ENCODE results near the gene C6orf58. TPM values are rescaled to one million over a fixed set of nuclear protein-coding genes. Genes with fewer than 3 reads are reported as not detected.

The C6orf58 gene
- total RNA-seq, 1 experiment from 2014 or later: not detected

DNA sequence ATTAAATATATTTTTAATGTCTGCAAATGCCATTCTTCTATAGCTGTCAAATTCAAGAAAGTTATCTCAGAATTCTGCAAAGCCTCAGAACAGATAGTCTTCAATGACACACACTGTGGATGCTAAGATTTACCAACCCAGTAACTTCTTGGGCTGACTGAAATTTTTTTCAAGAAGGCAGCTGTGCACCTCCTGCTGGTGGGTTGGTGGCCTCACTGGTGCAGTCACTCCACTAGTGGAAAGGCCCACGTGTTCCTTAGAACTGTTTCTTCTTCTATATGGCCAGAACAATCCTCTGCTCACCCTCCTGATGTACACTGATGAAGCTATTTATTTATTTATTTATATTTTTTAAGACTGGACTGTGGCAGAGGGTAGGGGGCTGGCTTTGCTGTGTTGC is 29.8 kb upstream of the C6orf58 start:
- TF ChIP-seq ZNF416 (CRISPR knock-in tag; IDR thresholded peaks at IDR 0.05): no peak
- TF ChIP-seq, protein P1, sequence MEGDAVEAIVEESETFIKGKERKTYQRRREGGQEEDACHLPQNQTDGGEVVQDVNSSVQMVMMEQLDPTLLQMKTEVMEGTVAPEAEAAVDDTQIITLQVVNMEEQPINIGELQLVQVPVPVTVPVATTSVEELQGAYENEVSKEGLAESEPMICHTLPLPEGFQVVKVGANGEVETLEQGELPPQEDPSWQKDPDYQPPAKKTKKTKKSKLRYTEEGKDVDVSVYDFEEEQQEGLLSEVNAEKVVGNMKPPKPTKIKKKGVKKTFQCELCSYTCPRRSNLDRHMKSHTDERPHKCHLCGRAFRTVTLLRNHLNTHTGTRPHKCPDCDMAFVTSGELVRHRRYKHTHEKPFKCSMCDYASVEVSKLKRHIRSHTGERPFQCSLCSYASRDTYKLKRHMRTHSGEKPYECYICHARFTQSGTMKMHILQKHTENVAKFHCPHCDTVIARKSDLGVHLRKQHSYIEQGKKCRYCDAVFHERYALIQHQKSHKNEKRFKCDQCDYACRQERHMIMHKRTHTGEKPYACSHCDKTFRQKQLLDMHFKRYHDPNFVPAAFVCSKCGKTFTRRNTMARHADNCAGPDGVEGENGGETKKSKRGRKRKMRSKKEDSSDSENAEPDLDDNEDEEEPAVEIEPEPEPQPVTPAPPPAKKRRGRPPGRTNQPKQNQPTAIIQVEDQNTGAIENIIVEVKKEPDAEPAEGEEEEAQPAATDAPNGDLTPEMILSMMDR (IDR thresholded peaks at IDR 0.05): peak; percentile 31; the same call in 1 of the 2 replicates
- Mint-ChIP-seq H3K27me3 (ENCODE audit: low read depth) (no peaks in the 10 kb centered on the region), H3K4me3 (no peak overlapping the region), H3K9me3 (no peaks in the 10 kb centered on the region), H3K4me1 (peaks cover 3% of the 10 kb centered on the region; the same call in 1 of the 2 replicates), H3K36me3 (no peaks in the 10 kb centered on the region), H3K27ac (no peak overlapping the region)
- DNase-seq (ENCODE audit: low spot score) (peak; percentile 44), ATAC-seq (peak; percentile 69)
- ChIA-PET POLR2A (interaction anchor here (1.0 kb wide), 1 partner anchor 10 kb away, joined by 4 read pairs; no protein-coding TSS in a partner anchor), CTCF (interaction anchor here (1.0 to 3.3 kb wide), 4 partner anchors 8 to 94 kb away, joined by 4 to 10 read pairs (median 6); partner anchors contain the start of gene MTCL3)

DNA sequence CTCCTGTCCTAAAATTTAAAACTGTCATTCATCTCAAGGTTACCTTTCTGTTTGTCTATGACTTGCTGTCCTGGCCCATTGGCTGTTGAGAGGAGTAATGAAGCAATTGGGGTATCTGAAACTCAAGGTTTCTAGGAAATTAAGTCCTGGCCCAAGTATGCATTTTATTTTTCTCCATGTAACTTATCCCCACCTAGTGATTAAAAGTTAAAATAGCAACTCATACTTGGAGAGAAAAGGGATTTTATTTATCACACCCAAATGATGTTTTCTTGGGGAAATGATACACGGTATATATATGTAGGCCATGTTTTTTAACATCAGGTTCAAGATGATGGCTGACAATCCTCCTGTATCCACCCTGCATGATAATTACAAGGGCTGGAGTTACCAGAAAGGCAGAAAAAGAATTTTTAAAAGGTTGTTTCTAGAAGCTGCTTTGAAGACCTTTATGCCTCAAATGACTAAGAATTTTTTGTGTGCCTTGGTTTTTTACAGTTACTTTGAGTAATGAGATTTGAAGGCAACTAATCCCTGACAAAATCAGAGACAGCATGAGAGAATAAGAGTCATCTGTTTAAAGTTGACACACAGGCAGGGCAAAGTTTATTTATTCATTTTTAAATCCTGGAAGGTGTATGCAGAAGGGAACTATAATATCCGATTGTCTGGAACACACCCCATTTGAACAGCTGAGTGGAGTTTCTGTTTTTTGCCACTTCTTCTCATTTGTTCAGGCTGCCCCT is 28.9 kb upstream of the C6orf58 start:
- Mint-ChIP-seq H3K4me1 (peaks cover 3% of the 10 kb centered on the region; the same call in 1 of the 2 replicates), H3K36me3 (no peaks in the 10 kb centered on the region)
- peak; percentile 26; the same call in 1 of the 2 replicates for ATAC-seq

GRCh38 chr6:127550403-127550802 is 26.6 kb upstream of the C6orf58 start:
- no peaks in the 10 kb centered on the region for H3K27me3 Mint-ChIP-seq (ENCODE audit: low read depth)
- POLR2A ChIA-PET: no interaction called here
- no peak overlapping the region for H3K27ac Mint-ChIP-seq
- peaks cover 3% of the 10 kb centered on the region; the same call in 1 of the 2 replicates for H3K4me1 Mint-ChIP-seq
- CTCF ChIA-PET: no interaction called here
- ATAC-seq: no peak
- H3K4me3 Mint-ChIP-seq: no peak overlapping the region
- no peak for TF ChIP-seq E2F1 (CRISPR knock-in tag; IDR thresholded peaks at IDR 0.05)
- TF ChIP-seq, protein P2, sequence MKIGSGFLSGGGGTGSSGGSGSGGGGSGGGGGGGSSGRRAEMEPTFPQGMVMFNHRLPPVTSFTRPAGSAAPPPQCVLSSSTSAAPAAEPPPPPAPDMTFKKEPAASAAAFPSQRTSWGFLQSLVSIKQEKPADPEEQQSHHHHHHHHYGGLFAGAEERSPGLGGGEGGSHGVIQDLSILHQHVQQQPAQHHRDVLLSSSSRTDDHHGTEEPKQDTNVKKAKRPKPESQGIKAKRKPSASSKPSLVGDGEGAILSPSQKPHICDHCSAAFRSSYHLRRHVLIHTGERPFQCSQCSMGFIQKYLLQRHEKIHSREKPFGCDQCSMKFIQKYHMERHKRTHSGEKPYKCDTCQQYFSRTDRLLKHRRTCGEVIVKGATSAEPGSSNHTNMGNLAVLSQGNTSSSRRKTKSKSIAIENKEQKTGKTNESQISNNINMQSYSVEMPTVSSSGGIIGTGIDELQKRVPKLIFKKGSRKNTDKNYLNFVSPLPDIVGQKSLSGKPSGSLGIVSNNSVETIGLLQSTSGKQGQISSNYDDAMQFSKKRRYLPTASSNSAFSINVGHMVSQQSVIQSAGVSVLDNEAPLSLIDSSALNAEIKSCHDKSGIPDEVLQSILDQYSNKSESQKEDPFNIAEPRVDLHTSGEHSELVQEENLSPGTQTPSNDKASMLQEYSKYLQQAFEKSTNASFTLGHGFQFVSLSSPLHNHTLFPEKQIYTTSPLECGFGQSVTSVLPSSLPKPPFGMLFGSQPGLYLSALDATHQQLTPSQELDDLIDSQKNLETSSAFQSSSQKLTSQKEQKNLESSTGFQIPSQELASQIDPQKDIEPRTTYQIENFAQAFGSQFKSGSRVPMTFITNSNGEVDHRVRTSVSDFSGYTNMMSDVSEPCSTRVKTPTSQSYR (CRISPR knock-in tag; IDR thresholded peaks at IDR 0.05): no peak
- DNase-seq (ENCODE audit: low spot score): no peak
- H3K36me3 Mint-ChIP-seq: no peaks in the 10 kb centered on the region
- no peaks in the 10 kb centered on the region for H3K9me3 Mint-ChIP-seq

More for the DNA sequence above, 28.9 kb upstream of the C6orf58 start:
- CTCF ChIA-PET: interaction anchor here (0.8 to 1.9 kb wide), 6 partner anchors 9 to 92 kb away, joined by 3 to 11 read pairs (median 6); partner anchors contain the start of genes KIAA0408 and MTCL3
- Mint-ChIP-seq H3K27ac (no peak overlapping the region), H3K27me3 (ENCODE audit: low read depth) (no peaks in the 10 kb centered on the region), H3K9me3 (no peaks in the 10 kb centered on the region), H3K4me3 (no peak overlapping the region)
- DNase-seq (ENCODE audit: low spot score): no peak
- TF ChIP-seq, protein P3, sequence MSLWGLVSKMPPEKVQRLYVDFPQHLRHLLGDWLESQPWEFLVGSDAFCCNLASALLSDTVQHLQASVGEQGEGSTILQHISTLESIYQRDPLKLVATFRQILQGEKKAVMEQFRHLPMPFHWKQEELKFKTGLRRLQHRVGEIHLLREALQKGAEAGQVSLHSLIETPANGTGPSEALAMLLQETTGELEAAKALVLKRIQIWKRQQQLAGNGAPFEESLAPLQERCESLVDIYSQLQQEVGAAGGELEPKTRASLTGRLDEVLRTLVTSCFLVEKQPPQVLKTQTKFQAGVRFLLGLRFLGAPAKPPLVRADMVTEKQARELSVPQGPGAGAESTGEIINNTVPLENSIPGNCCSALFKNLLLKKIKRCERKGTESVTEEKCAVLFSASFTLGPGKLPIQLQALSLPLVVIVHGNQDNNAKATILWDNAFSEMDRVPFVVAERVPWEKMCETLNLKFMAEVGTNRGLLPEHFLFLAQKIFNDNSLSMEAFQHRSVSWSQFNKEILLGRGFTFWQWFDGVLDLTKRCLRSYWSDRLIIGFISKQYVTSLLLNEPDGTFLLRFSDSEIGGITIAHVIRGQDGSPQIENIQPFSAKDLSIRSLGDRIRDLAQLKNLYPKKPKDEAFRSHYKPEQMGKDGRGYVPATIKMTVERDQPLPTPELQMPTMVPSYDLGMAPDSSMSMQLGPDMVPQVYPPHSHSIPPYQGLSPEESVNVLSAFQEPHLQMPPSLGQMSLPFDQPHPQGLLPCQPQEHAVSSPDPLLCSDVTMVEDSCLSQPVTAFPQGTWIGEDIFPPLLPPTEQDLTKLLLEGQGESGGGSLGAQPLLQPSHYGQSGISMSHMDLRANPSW (CRISPR knock-in tag; conservative IDR thresholded peaks at IDR 0.05; ENCODE audit: low read depth): no peak
- no peak for TF ChIP-seq CDX4 (CRISPR knock-in tag; IDR thresholded peaks at IDR 0.05; ENCODE audit: borderline replicate concordance)
- TF ChIP-seq, protein P4, sequence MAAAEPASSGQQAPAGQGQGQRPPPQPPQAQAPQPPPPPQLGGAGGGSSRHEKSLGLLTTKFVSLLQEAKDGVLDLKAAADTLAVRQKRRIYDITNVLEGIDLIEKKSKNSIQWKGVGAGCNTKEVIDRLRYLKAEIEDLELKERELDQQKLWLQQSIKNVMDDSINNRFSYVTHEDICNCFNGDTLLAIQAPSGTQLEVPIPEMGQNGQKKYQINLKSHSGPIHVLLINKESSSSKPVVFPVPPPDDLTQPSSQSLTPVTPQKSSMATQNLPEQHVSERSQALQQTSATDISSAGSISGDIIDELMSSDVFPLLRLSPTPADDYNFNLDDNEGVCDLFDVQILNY (CRISPR knock-in tag; IDR thresholded peaks at IDR 0.05): no peak
- no peak for TF ChIP-seq USF2 (CRISPR knock-in tag; IDR thresholded peaks at IDR 0.05)
- no peak for TF ChIP-seq ZNF121 (CRISPR knock-in tag; IDR thresholded peaks at IDR 0.05)
- no peak for TF ChIP-seq RELA (CRISPR knock-in tag; IDR thresholded peaks at IDR 0.05; ENCODE audit: borderline replicate concordance)
- POLR2A ChIA-PET: interaction anchor here (1.2 kb wide), 1 partner anchor 282 kb away, joined by 3 read pairs; the partner anchor contains the start of gene RNF146
